HL-60 (cell line): ENCODE measurements around the gene KRT6C.
A peak's percentile ranks its signal among the peaks of the same experiment; 100 is the strongest.
"Not testable (repeated sequence)": the region's sequence is repeated elsewhere in the genome, so short reads cannot be mapped to it uniquely, and the experiment has no call there.

Source experiments
- DNase-seq, 2 experiments: peaks; one replicate each; pipeline ENCODE4 v3.0.0-alpha.2; 2010 to 2020; ENCODE audit warnings: low read depth in 1 of 2, low spot score in 1 of 2
- H3K27ac ChIP-seq: fragments of 250-450 bp; sonication (Bioruptor Pico); replicated peaks from 2 replicates; pipeline ENCODE4 v1.5.1; 2020; ENCODE audit warnings: mild to moderate bottlenecking, moderate library complexity
- H3K27me3 ChIP-seq: fragments of 250-450 bp; sonication (Bioruptor Pico); 2 replicates; pipeline ENCODE4 v1.5.1; 2021; ENCODE audit warnings: mild to moderate bottlenecking, moderate library complexity; ENCODE audit not compliant: insufficient read depth, poor library complexity, severe bottlenecking
- H3K4me3 ChIP-seq: replicated peaks from 2 replicates; pipeline ENCODE4 v1.5.1; 2011; ENCODE audit warnings: mild to moderate bottlenecking, control low read depth, low read length; ENCODE audit not compliant: insufficient read depth
- CTCF ChIP-seq: IDR thresholded peaks from one replicate; pipeline ENCODE4 v1.5.1; 2011; ENCODE audit warnings: low read length, control low read depth, inconsistent platforms; ENCODE audit not compliant: insufficient read depth
- GABPA ChIP-seq: IDR thresholded peaks from 2 replicates; pipeline ENCODE4 v1.6.1; 2012; ENCODE audit warnings: low read depth
- POLR2AphosphoS5 ChIP-seq: IDR thresholded peaks from 2 replicates; pipeline ENCODE4 v1.6.1; 2012; ENCODE audit warnings: low read depth
- REST ChIP-seq: IDR thresholded peaks from 2 replicates; pipeline ENCODE4 v1.6.1; 2012; ENCODE audit warnings: low read depth; ENCODE audit not compliant: insufficient replicate concordance
- SPI1 ChIP-seq: IDR thresholded peaks from 2 replicates; pipeline ENCODE4 v1.6.1; 2012; ENCODE audit warnings: low read depth, mild to moderate bottlenecking, borderline replicate concordance

Gene KRT6C

GRCh38 chr12:52508211-52508610 is 34.6 kb upstream of the KRT6C start:
- H3K4me3 ChIP-seq: no peak overlapping the region
- TF ChIP-seq POLR2AphosphoS5 (no peak), REST (no peak), SPI1 (no peak), GABPA (no peak)
- H3K27ac ChIP-seq: no peak overlapping the region
- DNase-seq: no peak
- H3K27me3 ChIP-seq: peaks cover 5% of the 10 kb centered on the region

- no peak overlapping the region for H3K27ac ChIP-seq
- peaks cover 7% of the 10 kb centered on the region for H3K27me3 ChIP-seq
- TF ChIP-seq CTCF (peak; percentile 0), POLR2AphosphoS5 (no peak), SPI1 (no peak), REST (no peak), GABPA (no peak)
- DNase-seq: peak in 1 of 2 experiments; percentile 22
- H3K4me3 ChIP-seq: no peak overlapping the region
Measured at GRCh38 chr12:52506858-52507715, 33.5 kb upstream of the KRT6C start.

GRCh38 chr12:52502877-52503276 is 29.3 kb upstream of the KRT6C start:
- no peak for DNase-seq
- Histone ChIP-seq H3K27me3 (peaks cover 7% of the 10 kb centered on the region), H3K27ac (no peak overlapping the region), H3K4me3 (no peak overlapping the region)
- TF ChIP-seq POLR2AphosphoS5: no peak

- H3K27ac ChIP-seq: no peak overlapping the region
- TF ChIP-seq GABPA (no peak), SPI1 (no peak), POLR2AphosphoS5 (no peak), REST (no peak), CTCF (no peak)
- H3K27me3 ChIP-seq: peaks cover 7% of the 10 kb centered on the region
Measured at GRCh38 chr12:52501490-52501889, 27.9 kb upstream of the KRT6C start.

GRCh38 chr12:52500574-52500973 is 27.0 kb upstream of the KRT6C start:
- not testable (repeated sequence) for H3K27me3 ChIP-seq, DNase-seq, H3K4me3 ChIP-seq, H3K27ac ChIP-seq

More at GRCh38 chr12:52501490-52501889, 27.9 kb upstream of the KRT6C start:
- H3K4me3 ChIP-seq: no peak overlapping the region
- DNase-seq: no peak
